Psoas muscle (tissue), 8 donors: ENCODE data around the gene PCDHA3. TPM values are rescaled to one million over a fixed set of nuclear protein-coding genes. Genes with fewer than 3 reads are reported as not detected.
"Not testable (repeated sequence)": the region's sequence is repeated elsewhere in the genome, so short reads cannot be mapped to it uniquely, and the experiment has no call there.

Source experiments
- ATAC-seq, 4 donors: fragments of 200-7000 bp; cut with Tn5 transposase; one replicate each; pipeline ENCODE4 v1.9.1; 2020; ENCODE audit warnings: moderate library complexity in 3 of 4, mild to moderate bottlenecking in 2 of 4
- DNase-seq, 2 donors: peaks; one replicate each; pipeline ENCODE4 v3.0.0-alpha.2; 2020
- H3K27ac ChIP-seq: fragments of 200-600 bp; one replicate; pipeline ENCODE4 v1.8.0; 2022
- H3K27me3 ChIP-seq, 3 donors: fragments of 200-600 bp in 1 of 3; one replicate each; pipeline versions ENCODE4 v1.6.1 to v1.8.0; 2013 to 2022; ENCODE audit warnings: low read length in 2 of 3, mild to moderate bottlenecking in 2 of 3, moderate library complexity in 1 of 3; ENCODE audit not compliant: insufficient read depth in 3 of 3
- H3K36me3 ChIP-seq, 2 donors: fragments of 200-600 bp in 1 of 2; one replicate each; pipeline versions ENCODE4 v1.6.1 to v1.8.0; 2013 to 2022; ENCODE audit warnings: low read depth in 1 of 2, mild to moderate bottlenecking in 1 of 2, moderate library complexity in 1 of 2; ENCODE audit not compliant: insufficient read depth in 1 of 2
- H3K4me1 ChIP-seq: fragments of 200-600 bp; one replicate; pipeline ENCODE4 v1.8.0; 2022
- H3K4me3 ChIP-seq: fragments of 200-600 bp; one replicate; pipeline ENCODE4 v1.8.0; 2022; ENCODE audit warnings: mild to moderate bottlenecking
- H3K9me3 ChIP-seq: fragments of 200-600 bp; one replicate; pipeline ENCODE4 v1.8.0; 2022
- WGBS, 3 donors: extraction: QIAGEN DNeasy Blood & Tissue Kit; methylation state at CpG; one replicate each; pipeline versions ENCODE4 v1.1.6 to v1.1.7; 2013; 5-methylcytosine and 5-hydroxymethylcytosine counted together
- intact Hi-C, 2 donors: fragments of 100-400 bp; cut with DNase I; formaldehyde crosslinking; loops; one replicate each; pipeline versions ENCODE4 v1.11.0 to v1.14.2; 2022
- polyA plus RNA-seq, 3 donors: library from polyadenylated mRNA; stranded (reverse); fragments of 200-250 nt; gene quantifications; one replicate each; pipeline ENCODE4 v1.2.3, GENCODE V29; 2013
- total RNA-seq, 4 donors: library from RNA; stranded (reverse); fragmentation: NEBNext Ultra II Directional in 2 of 4; extraction: Animal tissue kit (Norgen Biotek cat#: 25700) in 2 of 4; gene quantifications; one replicate each; pipeline versions ENCODE4 v1.2.1 to v1.2.4, GENCODE V29; 2021 to 2023
- TF ChIP-seq, protein P1 (sequence below): fragments of 200-600 bp; IDR thresholded peaks from one replicate; pipeline ENCODE4 v1.8.0; 2022; ENCODE audit warnings: antibody characterized with exemption
- donor health status: healthy with polysubstance abuse.
- donor health status: DM: no; HTN: no; CAD: no; lungs with moderate emphysema.
- donor health status: Bipolar disorder and iron deficiency.
- donor health status: healthy.
- donor health status: DM: yes; HTN: yes; CAD: no.
- donor health status: DM: no; HTN: no; CAD: no.
- donor health status: DM: no; HTN: no; CAD: no.
- donor health status: DM: yes; HTN: yes; CAD: no.

The PCDHA3 gene
- total and polyA plus RNA-seq, 7 donors: 0.03 to 0.12 TPM; not detected in 5

GRCh38 chr5:140780512-140780911, 20.3 kb upstream of the PCDHA3 start:
- Histone ChIP-seq H3K27ac (no peak overlapping the region), H3K27me3 (peaks cover 0 to 6% (median 0%) of the 10 kb centered on the region in 3 donors), H3K36me3 (no peaks in the 10 kb centered on the region), H3K4me3 (no peak overlapping the region), H3K9me3 (peaks cover 19% of the 10 kb centered on the region), H3K4me1 (no peaks in the 10 kb centered on the region)
- 68 to 81% (median 73%) methylated on average over 1 of the region's 1 CpG for WGBS, 3 donors
- intact Hi-C loops: no loop called here
- TF ChIP-seq, protein P1, sequence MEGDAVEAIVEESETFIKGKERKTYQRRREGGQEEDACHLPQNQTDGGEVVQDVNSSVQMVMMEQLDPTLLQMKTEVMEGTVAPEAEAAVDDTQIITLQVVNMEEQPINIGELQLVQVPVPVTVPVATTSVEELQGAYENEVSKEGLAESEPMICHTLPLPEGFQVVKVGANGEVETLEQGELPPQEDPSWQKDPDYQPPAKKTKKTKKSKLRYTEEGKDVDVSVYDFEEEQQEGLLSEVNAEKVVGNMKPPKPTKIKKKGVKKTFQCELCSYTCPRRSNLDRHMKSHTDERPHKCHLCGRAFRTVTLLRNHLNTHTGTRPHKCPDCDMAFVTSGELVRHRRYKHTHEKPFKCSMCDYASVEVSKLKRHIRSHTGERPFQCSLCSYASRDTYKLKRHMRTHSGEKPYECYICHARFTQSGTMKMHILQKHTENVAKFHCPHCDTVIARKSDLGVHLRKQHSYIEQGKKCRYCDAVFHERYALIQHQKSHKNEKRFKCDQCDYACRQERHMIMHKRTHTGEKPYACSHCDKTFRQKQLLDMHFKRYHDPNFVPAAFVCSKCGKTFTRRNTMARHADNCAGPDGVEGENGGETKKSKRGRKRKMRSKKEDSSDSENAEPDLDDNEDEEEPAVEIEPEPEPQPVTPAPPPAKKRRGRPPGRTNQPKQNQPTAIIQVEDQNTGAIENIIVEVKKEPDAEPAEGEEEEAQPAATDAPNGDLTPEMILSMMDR: no peak
- no peak for ATAC-seq
- DNase-seq: no peak

- no peak for ATAC-seq
- no peaks in the 10 kb centered on the region for H3K36me3 ChIP-seq
- H3K9me3 ChIP-seq: peaks cover 16% of the 10 kb centered on the region
- H3K4me3 ChIP-seq: no peak within 1 kb of the TSS
- H3K27ac ChIP-seq: no peak within 1 kb of the TSS
- TF ChIP-seq, protein P1: no peak
- 17 to 21% (median 18%) methylated on average over 29 of the region's 29 CpGs for WGBS, 3 donors
- peaks cover 0 to 35% (median 16%) of the 10 kb centered on the region in 3 donors for H3K27me3 ChIP-seq
- no peak for DNase-seq
- intact Hi-C loops: no loop called here
- H3K4me1 ChIP-seq: no peaks in the 10 kb centered on the region
These were observed 14.8 kb upstream of the PCDHA3 start, which contains the start of gene PCDHA1 for GRCh38 chr5:140785905-140786686. PCDHA1 (plus strand) TSS chr5:140786140.

DNA sequence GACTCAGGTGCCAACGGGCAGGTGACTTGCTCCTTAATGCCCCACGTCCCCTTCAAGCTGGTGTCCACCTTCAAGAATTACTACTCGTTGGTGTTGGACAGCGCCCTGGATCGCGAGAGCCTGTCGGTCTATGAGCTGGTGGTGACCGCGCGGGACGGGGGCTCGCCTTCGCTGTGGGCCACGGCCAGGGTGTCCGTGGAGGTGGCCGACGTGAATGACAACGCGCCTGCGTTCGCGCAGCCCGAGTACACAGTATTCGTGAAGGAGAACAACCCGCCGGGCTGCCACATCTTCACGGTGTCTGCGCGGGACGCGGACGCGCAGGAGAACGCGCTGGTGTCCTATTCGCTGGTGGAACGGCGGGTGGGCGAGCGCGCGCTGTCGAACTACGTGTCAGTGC, 13.4 kb upstream of the PCDHA3 start:
- ATAC-seq, H3K36me3 ChIP-seq, H3K4me1 ChIP-seq, H3K27ac ChIP-seq, H3K4me3 ChIP-seq, intact Hi-C loops, DNase-seq: not testable (repeated sequence)
- peaks cover 16% of the 10 kb centered on the region for H3K9me3 ChIP-seq
- H3K27me3 ChIP-seq: peaks cover 2 to 35% (median 18%) of the 10 kb centered on the region in 3 donors
- 33 to 38% (median 34%) methylated on average over 44 of the region's 44 CpGs for WGBS, 3 donors

- H3K27ac ChIP-seq, DNase-seq, intact Hi-C loops, H3K4me3 ChIP-seq, H3K36me3 ChIP-seq, ATAC-seq, H3K4me1 ChIP-seq: not testable (repeated sequence)
- H3K9me3 ChIP-seq: peaks cover 14% of the 10 kb centered on the region
- H3K27me3 ChIP-seq: peaks cover 2 to 37% (median 18%) of the 10 kb centered on the region in 3 donors
- 25 to 37% (median 29%) methylated on average over 66 to 70 of the region's 70 CpGs for WGBS, 3 donors
These were observed 12.9 kb upstream of the PCDHA3 start for GRCh38 chr5:140787849-140788504.

DNA sequence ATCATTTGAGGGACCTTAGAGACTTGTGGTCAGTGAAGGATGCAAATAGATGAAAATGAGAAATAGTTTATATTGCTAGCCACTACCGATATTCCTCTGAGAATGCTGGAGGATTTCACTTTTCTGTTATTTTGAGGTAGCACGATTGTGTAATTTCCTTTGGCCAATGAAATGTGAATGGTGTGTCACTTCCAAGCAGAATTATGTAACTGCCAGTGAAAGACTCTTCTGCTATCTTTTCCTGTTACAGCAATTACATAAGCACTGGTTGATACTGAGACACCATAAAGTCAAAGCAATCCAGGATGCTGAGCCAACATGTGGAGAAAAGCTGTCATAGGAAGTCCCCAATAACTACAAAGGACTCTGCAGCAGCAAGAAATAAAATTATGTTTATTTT, 9.8 kb upstream of the PCDHA3 start:
- DNase-seq: no peak
- Histone ChIP-seq H3K9me3 (peaks cover 21% of the 10 kb centered on the region), H3K36me3 (no peaks in the 10 kb centered on the region), H3K4me1 (no peaks in the 10 kb centered on the region), H3K27me3 (peaks cover 2 to 40% (median 15%) of the 10 kb centered on the region in 3 donors), H3K4me3 (no peak overlapping the region), H3K27ac (no peak overlapping the region)
- WGBS, 3 donors: 23 to 36% (median 31%) methylated on average over 2 of the region's 2 CpGs
- TF ChIP-seq, protein P1: no peak
- intact Hi-C loops: no loop called here
- no peak for ATAC-seq
